T-helper 2 cell (primary cell): ENCODE measurements around the gene FZD7.
A peak's percentile ranks its signal among the peaks of the same experiment; 100 is the strongest.

Experiments
- DNase-seq, 5 experiments: peaks; one replicate each; pipeline versions ENCODE4 v3.0.0 to v3.0.0-alpha.2; 2012 to 2022
- total RNA-seq, 2 donors: gene quantifications; one replicate each; lab custom pipeline; 2026; lab: John Stamatoyannopoulos, UW

The FZD7 gene
- 3.1 to 7.8 reads per million in 2 donors for total RNA-seq

DNA sequence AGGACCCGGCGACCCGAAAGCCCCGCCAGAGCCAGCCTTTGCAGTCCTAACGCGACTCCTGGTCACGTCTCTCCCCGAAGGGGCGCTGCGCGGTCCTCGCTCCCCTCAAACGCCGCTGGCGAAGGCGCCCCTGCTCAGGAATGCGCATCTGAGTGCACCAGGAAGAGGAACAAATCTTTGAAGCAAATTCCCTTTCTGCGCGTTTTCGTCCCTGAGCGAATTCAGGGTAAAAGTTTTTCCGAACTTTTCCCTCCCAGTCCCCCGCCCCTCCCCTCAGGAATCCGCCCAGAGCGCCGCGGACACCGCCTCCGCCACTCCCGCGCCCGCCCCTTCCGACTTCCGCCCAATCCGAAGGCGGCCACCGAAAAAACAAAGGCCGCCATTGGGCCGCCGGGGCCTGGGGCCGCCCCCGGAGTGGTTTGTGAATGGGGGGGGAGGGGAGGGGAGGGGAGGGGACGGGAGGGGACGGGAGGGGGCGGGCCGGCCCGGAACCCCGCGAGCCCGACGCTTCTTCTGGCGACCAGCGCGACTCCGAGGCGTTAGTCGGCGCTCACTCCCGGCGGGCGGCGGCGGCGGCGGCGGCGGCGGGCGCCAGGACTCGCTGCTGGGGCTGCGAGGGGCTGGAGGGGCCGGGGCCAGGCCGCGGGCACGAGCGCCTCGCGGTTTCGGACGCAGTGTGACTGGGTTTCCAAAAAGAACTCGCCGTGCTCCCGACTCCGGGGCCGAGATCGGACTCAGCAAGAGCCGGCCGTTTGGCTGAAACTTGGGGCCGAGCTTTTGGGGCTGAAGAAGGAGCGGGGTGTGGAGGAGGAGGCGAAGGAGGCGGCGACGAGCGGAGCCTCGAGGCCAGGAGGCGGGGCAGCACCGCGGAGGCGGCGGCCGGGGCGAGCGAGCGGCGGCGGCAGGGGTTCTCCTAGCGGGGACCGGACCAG, at the start of gene FZD7:
Gene FZD7, plus strand, starts transcription at position 539 of the 932 bp plus-strand sequence. CDS start 793 bp downstream, outside the sequence.
- DNase-seq: peak; percentile 73 to 90 (median 76)

DNA sequence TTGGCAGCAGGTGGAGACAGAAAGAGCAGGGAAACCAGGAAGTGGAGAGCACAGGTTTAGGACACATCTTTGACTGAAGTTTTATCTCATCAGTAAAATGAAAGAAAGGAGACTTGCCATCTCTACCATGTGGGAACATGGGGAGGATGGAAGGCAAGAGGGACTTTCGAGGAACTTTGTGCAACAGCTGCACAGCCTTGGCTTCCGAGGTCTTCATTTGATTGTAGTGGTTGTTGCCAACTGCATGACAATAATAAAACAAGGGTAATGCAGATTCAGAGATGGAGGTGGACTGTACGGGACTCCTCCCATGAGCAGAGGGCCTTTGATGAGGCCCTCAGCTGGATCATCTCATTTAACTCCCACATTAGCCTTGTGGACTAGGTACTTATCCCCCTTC, 49.3 kb upstream of the FZD7 start:
- DNase-seq: no peak

DNA sequence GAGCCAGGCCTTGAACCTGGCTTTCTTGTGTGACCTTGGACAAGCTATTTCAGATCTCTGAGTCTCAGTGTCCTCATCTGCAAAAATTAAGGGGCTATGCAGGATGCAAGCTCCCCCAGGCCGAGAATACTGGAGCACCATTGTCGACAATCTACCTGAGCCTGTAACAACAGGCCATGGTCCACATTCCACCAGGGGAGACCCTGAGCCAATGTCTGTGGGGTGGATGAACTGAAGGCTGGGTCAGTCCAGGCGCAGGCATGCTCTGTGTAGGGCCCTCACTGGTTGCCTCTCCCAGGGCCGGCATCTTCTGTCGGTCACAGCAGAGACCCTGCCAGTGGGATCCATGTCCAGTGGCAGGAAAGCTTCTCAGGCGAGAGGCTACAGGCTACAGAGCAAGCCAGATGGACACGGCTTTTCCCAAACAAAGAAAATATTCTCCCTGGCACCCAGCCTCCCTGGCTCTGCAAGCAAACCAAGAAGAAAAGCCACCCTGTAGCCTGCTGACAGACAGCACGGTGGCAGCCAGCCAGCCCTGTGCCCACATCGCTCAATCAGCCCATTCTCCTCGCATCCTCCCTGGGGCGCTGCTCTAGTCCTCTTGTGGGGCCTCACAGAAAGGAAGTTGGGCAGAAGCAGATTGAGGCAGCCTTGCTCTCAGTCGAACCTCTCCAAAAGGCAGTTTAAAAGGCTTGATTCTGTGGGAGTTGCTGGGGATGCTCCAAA, 48.7 kb upstream of the FZD7 start:
- DNase-seq: peak in 1 of 5 experiments; percentile 14

- DNase-seq: no peak
These were observed 47.8 kb upstream of the FZD7 start for GRCh38 chr2:201985728-201986462.

DNA sequence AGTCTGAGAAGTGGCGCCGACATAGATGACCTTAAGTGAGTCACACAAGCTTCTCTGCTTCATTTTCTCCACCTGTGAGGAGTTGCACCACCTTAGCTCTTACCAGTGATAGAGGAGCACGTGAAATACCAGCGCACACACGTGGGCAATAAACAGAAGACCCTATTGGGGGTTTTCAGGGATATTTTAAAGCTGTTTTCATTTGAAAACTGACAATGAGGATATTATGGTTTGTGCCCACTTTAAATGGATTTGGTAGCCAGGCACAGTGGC, 47.3 kb upstream of the FZD7 start:
- DNase-seq: no peak

DNA sequence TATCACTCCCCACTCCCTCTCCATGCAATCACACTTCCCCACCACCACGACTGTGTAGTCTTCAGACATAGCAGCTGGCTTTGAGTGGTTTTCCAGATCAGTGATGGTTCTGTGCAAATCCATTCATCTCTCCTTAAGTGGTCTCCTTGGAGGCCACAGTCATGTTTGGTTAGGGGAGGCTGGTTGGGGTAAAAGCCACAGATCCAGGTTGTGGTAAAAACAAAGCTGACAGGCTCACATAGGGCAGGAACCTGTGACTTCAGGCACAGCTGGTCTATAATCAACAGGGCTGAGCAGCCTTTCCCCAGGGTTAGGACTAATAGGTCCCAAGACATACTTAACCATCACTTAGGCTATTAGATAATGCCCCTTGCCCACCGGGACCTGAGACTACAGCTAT, 46.2 kb upstream of the FZD7 start:
- peak in 1 of 5 experiments; percentile 15 for DNase-seq

GRCh38 chr2:201990069-201990468, 43.6 kb upstream of the FZD7 start:
- no peak for DNase-seq

- DNase-seq: no peak
These were observed 40.7 kb upstream of the FZD7 start for GRCh38 chr2:201992960-201993359.

- DNase-seq: no peak
These were observed 38.5 kb upstream of the FZD7 start for GRCh38 chr2:201994973-201995638.

DNA sequence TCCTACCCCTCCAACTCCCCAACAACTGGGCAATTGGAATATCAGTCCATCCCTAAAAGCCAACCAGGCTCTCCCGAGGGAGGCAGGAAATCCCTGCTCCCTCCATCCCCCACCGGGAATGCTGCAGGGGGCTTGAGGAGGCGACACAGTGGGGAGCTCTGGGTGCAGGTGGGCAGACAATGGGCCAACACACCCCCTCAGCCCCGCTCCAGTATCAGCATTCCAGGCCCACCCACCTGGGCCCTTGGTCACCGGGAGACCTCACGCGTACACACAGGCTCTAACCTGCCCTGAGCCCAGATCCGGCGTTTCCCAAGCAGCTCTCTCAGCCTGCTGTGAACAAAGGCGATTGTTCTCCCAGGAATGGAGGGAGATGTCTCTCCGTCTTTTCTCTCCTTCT, 37.6 kb upstream of the FZD7 start:
- no peak for DNase-seq

DNA sequence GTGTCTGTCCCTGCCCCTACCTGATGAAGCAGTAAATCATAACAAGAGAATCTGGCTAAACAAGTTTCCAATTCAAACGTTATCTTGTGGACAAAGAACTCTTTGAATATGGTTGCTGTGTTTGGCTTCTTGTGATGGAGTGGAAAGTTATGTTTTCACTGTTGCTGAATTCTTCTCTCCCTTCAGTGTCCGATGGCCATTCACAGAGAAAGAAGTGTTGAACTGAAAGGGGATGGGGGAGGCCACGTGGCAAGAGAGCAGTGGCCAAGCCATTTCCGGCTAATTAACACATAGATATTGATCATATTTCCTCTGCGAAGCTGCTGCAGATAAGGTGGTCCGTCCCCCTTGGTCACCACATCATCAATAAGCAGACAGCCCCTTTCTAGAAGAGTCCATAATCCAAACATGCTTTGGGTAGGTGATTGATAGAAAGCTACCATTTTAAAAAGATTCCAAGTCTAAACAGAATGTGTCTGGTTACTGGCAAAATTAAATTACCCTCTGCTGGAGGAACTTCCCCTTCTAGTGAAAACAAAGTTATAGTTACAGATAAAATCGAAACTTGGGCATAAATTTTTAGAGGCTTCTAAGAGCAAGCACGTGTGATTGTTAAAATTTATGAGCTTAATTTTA, 36.9 kb upstream of the FZD7 start:
- DNase-seq: no peak

- no peak for DNase-seq
These were observed 34.4 kb upstream of the FZD7 start for GRCh38 chr2:201999279-201999678.

GRCh38 chr2:202001826-202002225, 31.8 kb upstream of the FZD7 start:
- no peak for DNase-seq

DNA sequence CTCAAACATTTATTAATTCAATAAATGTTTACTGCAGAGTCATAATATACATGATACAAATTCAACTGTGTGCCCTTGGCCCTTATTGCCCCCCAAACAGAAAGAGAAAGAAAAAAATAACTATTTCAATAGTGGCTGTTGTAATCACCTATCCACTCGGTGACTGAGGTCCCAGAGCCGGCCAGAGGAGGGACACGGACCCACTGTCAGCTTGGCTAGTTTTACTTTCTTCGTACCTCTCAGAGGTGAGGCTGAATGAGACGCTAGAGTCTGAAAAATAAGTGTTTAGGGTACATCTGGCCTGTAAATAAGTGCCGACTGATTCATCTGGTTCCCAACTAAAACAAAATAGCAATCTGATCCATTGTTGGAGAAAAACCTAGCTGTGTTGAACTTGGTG, 31.3 kb upstream of the FZD7 start:
- DNase-seq: no peak

GRCh38 chr2:202005272-202005887, 28.3 kb upstream of the FZD7 start:
- DNase-seq: no peak

DNA sequence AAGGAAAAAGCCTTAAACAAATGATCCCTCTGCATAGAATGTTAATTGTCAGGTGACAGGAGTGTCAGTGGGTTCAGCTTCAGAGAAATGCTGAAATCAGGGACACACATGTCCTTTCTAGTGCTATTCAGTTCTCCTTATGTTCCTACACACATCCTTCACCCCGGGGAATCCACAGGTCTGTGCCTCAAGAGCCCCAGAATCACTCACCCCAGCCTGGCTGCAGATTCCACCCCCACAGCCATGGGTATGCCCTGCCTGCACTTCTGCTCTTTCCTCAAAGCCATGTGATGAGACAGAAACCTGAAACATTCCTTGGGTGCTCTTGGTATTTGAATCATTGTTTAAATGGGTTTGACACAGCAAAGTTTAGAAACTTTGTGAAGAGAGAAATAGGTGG, 27.4 kb upstream of the FZD7 start:
- DNase-seq: no peak

GRCh38 chr2:202007015-202007982, 26.4 kb upstream of the FZD7 start:
- DNase-seq: no peak

DNA sequence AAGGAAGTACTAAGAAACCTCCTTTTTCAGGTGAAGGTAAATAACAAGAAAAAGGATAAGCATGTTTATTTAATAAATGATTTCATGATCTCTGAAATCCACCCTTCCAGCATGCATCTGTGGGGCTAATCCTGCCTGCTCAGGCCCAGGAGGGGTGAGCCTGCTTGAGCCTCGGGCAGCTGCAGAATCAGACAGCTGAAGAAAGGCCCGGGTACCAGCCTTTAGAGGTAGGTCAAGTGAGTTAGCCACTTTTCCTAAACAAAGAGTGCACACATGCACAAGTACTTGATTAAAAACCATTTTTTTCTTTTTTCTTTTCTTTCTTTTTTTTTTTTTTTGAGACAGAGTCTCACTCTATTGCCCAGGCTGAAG, 25.7 kb upstream of the FZD7 start:
- DNase-seq: no peak

DNA sequence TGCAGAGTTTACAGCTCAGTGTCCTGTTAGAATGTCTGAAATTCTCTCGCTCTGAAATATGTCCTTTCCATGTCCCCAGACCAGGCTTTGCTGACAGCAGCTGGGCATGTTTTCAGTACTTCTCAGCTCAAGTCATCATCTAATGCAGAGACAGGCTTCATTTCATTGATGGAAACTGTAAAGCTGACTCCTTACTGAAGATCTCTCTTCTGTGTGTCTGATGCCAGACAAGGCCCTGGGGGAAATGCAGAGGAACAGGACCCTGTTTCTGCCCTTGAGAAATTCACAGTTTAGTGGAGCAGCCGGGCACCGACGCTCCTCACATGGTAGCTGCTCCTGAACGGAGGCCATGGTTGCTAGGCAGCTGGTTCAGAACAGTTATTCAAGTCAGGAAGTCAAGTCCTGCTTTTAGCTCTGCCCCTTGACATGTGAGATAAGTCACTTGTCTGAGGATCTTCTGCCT, 24.6 kb upstream of the FZD7 start:
- no peak for DNase-seq

- DNase-seq: no peak
These were observed 24.1 kb upstream of the FZD7 start for GRCh38 chr2:202009581-202009980.

- DNase-seq: no peak
These were observed 19.3 kb upstream of the FZD7 start for GRCh38 chr2:202014318-202014717.
